Urothelium cell line (cell line): ENCODE results near the gene SRRM3.
"Not testable (repeated sequence)": the region's sequence is repeated elsewhere in the genome, so short reads cannot be mapped to it uniquely, and the experiment has no call there.

Experiments used
- DNase-seq: peaks from one replicate; pipeline ENCODE4 v3.0.0; 2011; ENCODE audit warnings: low spot score, mixed read lengths
- FAIRE-seq: peaks from 2 replicates; lab custom pipeline; 2011; peaks lifted over from hg19 to GRCh38; lab: Jason Lieb, UNC

The SRRM3 gene

DNA sequence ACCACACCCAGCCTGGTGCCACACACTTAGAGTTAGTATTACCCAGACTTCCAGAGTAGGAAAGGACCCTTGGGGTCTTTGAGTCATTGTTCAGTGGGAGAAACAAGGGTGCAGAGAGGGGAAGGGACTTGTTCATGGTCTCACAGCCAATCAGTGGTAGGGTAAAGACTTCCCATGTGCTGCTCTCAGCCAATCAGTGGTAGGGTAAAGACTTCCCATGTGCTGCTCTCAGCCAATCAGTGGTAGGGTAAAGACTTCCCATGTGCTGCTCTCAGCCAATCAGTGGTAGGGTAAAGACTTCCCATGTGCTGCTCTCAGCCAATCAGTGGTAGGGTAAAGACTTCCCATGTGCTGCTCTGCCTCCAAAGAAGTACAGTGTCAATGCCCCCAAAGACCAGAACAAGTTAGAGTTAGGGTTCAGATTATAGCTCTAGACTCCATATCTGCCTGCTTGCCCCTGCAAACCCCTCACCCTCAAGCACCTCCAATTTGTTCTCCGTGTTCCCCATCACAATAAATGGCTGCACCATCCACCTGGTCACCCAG is 25.3 kb downstream of the SRRM3 start:
- not testable (repeated sequence) for DNase-seq, FAIRE-seq

DNA sequence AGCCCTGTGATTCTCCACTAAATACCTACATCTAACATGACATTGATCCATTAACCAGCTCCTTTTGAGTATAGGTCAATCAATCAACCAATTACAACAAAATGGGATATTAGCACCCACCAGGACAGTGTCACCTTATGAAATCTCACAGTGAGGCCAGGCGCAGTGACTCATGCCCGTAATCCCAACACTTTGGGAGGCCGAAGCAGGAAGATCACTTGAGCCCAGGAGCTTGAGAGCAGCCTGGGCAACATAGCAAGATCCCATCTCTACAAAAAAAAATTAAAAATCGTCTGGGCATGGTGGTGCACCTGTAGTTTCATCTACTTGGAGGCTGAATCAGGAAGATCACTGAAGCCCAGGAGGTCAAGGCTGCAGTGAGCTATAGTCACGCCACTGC is 28.5 kb downstream of the SRRM3 start:
- DNase-seq (no peak), FAIRE-seq (no peak)

DNA sequence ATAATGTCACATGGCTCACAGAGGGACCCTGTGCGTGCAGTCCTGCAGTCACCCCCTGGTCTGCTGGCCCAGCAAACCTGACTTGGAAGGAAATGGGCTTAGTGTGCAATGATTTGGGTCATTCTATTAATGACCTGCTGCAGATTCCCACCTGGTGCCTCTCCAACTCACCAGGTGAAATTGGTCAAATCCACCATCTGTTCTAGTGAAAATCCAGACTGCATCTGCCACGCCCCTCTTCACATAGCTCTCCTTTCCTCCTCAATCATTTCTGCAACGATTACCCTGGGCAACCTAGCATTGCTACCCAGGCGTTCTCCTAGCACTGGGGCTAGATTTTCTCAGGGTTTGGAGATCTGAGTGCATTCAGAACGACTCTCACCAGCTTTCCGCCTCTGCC is 29.4 kb downstream of the SRRM3 start:
- FAIRE-seq (no peak), DNase-seq (no peak)

DNA sequence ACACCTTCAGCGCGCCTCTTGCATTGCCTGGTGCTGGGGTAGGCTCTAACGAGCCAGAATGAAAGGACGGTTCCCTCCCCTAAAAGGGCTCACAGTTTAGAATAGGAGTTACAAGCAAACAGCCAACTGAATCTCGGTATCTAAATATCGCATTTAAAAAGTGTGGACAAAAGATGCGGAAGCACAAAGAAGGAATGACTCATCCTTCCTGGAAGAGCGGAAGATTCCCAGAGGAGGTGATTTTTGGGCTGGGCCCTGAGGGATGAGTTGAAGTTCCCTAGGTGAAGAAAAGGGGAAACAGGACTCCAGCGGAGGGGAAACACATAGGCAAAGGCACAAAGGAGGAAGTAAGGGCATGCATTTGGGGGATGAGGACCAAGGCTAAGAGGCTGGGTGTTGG is 29.9 kb downstream of the SRRM3 start:
- DNase-seq (no peak), FAIRE-seq (no peak)

DNA sequence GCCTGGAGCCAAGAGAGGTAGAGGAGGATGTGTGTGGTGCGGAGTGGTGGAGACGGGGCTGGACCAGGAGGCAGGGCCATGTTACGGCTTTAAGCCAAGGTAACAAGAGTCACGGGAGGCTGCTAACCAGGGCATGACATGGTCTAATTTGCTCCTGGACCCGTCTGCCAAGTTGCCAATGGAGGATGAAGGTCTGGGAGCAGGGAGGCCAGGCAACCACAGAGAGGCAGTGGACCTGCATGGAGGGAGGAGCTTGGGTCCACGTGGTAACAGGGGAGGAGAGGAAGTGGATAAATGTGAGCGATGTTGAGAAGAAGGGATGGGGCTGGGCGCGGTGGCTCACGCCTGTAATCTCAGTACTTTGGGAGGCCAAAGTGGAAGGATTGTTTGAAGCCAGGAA is 31.0 kb downstream of the SRRM3 start:
- FAIRE-seq = no peak
- DNase-seq = no peak

DNA sequence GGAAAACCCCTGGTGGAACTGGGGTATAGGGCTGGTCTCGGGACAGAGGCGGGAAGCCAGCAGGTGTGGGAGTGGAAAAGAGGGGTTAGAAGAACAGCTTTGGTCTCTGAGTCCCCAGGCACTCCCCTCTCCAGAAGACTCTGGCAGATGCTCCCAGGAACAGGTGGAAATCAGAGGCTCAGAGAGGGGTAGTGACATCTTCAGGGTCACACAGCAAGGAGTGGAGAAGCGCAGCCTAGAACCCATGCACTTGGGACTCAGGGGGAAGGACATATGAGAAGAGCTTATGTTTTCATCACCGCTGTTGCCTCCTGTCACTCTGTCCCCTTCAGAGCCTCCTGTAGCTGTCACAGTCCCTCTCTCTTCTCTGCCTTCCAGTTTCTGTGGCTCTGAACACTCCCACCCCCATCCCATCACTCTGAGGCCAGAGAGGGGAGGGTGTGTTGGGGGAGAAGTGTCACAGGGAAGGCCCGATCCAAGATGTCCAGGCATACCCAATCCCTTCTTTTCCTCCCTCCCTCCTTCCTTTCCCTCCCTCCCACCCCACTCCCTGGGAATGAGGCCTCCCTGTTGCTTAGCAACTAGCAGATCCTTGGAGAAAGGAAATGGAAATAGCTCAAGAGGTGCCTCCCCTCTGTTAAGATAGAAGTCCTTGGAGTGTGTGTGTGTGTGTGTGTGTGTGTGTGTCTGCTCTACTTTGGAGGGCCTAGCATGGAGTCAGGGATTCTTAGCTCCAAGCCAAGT is 32.0 kb downstream of the SRRM3 start:
- DNase-seq (no peak), FAIRE-seq (no peak)

DNA sequence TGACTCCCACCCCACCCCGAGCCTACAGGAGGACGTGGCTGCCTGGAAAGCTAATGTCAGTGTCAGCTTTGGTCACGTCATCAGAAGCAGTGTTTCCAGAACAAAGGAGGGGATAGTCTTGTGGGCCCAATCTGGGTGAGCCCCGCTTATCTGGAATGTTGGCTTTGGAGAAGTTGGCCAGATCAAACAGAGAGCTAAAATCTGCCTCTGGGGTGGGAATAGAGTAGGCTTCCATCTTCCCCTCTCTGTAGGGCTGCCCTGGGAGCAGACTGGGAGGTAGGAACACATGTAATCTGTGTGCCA is 32.5 kb downstream of the SRRM3 start:
- FAIRE-seq (no peak), DNase-seq (no peak)

DNA sequence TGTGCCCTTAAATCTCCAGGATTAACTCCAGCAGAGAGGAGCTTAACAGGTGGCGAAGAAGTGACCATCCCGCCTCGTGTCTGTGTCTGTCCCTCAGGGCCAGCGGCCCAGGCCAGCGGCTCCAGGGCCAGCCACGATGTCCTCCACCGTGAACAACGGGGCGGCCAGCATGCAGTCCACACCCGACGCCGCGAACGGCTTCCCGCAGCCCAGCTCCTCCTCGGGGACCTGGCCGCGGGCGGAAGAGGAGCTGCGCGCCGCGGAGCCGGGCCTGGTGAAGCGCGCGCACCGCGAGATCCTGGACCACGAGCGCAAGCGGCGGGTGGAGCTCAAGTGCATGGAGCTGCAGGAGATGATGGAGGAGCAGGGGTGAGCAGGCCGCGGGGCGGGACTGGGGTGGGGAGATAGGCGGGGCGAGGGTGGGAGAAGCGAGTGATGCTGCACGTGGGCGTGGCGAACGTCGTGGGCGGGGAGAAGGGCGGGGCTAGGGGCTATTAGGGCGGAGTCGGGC is 33.3 kb downstream of the SRRM3 start:
- FAIRE-seq (no peak), DNase-seq (no peak)

DNA sequence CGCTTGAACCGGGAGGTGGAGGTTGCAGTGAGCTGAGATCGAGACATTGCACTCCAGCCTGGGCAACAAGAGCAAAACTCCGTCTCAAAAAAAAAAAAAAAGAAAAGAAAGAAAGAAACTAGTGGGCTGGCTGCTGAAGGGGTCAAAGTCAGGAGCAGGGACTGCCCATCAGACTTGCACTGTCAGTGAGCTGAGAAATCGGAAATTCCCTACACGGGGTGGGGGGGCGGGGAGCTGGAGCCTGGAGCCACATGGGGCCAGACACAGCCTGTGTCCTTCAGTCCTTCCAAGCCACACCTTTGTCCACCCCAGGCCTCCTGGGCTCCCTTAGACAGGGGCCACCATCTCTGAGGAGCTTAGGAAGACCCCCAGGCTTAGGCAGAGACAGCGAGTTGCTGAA is 34.5 kb downstream of the SRRM3 start:
- FAIRE-seq (no peak), DNase-seq (no peak)

DNA sequence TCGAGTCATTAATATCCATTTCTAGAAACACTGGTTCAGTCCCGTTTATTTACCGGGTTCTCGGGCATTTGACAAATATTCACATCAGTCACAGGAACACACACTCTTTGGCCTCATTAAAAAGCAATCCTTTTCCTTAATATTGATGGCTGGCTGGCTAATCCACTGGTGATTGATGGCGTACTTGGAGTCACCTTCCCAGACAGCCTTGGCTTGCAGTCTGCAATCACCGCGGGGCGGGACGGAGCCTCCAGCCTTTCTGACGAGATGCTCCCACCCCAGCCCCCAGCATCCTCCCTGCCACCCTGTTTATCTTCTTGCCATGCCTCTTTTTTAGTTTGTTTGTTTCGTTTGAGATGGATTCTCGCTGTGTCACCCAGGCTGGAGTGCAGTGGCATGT is 36.6 kb downstream of the SRRM3 start:
- FAIRE-seq = no peak
- no peak for DNase-seq

DNA sequence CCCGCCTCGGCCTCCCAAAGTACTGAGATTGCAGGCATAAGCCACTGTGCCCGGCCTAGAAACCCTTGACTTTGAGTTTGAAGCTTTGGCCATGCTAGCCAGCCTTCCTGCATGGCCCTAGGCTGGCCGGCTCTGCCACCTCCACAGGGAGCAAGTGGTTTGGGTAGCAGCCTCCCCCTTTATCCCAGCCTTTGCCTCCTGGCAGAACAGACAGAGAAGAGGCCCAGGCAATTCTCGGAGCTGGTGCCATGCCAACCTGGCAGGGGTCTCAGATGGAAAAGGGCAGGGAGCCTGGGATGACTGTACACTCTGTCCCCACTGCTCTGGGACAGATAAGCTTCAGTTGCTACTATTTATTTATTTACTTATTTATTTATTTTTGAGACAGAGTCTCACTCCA is 39.4 kb downstream of the SRRM3 start:
- DNase-seq (no peak), FAIRE-seq (no peak)

DNA sequence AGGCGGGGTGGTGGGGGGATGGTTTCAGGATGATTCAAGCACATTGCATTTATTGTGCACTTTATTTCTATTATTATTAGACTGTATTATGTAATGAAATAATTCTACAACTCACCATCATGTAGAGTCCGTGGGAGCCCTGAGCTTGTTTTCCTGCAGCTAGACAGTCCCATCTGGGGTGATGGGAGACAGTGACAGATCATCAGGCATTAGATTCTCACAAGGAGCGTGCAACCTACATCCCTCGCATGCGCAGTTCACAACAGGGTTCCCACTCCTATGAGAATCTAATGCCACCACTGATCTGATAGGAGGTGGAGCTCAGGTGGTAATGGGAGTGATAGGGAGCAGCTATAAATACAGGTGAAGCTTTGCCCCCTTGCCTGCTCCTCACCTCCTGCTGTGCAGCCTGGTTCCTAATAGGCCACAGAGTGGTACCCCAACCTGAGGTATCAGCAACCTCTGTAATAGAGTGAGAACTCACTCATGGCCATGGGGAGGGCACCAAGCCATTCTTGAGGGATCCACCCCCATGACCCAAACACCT is 40.9 kb downstream of the SRRM3 start:
- DNase-seq, FAIRE-seq: not testable (repeated sequence)

DNA sequence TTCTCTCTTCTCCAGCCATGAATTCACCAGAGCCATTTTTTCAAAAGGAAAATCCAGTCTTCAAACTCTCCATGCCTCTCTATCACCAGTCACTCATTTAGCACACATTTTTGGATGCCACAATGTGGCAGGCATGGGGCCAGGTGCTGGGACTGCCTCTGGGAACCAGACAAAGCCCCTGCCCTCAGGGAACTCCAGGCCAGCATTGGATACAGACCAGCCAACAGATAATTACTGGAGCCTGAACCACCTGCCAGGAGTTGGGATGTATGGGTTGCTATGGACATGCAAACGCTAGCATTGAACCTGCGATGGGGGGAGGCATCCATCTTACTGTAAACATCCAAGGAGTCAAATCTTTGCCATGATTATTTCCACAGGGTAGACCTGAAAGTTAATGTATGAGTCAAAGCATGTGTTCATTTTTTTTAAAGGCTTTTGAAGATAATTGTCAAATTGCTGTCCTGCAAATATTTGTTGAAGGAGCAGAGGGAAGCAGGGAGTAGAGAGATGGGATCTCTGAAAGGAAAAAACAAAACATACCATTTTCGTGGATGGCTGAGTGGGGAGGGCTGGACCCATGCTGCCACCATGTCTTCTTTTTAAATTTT is 43.2 kb downstream of the SRRM3 start:
- FAIRE-seq = no peak
- DNase-seq = no peak

DNA sequence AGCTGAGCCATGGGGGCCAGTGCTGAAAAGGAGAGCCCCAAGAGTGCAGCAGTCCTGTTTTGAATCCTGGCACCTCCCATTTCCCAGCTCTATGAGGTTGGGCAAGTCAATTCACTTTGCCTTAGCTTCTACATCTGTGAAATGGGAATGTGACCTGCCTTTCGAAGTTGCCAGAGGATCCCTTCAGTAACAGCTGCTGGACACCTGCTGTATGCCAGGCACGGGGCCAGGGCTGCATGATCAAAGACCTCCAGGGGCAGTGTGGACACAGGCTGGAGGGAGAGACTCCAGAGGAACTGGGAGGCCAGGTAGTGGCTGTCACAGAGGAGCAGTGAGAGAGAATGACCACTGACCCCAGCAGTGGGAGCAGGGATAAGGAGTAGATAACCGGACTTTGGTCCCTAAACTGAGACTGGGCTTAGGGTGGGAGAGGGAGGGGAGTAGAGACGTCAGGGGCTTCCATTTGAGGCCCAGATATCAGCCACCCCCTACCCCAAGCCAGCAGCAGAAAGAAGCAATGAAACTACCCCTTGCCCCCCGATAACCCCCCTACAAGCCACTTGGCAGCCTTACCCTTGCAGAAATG is 45.2 kb downstream of the SRRM3 start:
- DNase-seq (no peak), FAIRE-seq (no peak)

DNA sequence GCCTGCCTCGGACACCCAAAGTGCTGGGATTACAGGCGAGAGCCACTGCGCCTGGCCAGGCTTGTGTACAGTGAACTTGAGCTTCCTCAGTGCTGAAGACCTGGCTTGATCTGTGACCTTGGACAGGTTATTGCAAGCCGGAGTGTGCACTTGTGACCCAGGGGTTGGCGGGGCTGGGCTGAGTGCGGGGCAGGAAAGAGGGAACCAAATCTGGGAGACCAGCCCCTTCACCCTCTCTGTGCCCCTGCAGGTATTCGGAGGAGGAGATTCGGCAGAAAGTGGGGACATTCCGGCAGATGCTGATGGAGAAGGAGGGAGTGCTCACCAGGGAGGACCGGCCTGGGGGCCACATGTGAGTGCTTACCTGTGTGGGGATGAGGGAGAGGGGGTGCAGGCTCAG is 46.2 kb downstream of the SRRM3 start:
- no peak for FAIRE-seq

DNA sequence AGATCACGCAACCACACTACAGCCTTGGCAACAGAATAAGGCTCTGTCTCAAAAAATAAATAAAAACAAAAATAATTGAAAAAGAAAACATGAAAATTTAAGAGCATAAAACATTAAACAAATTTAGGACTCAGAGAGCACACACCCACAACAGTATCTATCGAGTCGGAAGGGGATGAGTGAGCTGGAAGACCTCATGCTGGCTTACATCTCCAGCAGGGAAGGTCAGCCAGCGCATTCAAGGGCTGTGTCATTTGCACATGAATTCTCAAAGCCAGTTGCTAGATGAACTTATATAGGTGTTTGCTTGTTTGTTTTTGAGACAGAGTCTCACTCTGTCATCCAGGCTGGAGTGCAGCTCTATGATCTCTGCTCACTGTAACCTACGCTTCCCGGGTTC is 50.3 kb downstream of the SRRM3 start:
- FAIRE-seq = no peak
- DNase-seq = no peak

More for the DNA sequence above, 46.2 kb downstream of the SRRM3 start:
- DNase-seq = no peak

DNA sequence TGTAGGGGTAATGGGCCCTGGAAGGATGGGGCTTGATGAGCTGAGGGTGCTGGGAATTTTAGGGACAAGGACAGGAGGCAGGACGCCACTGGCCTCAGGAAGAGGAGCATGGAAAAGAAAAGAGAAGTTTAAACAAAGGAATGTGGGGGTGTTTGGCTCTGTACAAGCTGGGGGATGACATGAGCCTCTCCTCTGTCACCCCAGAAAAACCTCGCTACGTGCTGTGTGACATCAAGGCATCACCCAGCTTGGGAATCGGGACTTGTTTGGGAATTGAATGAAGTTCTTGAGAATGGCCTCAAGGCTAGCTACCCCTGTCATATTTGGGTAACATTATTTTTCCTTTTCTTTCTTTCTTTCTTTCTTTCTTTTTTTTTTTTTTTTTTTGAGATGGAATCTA is 53.1 kb downstream of the SRRM3 start:
- DNase-seq (no peak), FAIRE-seq (no peak)

DNA sequence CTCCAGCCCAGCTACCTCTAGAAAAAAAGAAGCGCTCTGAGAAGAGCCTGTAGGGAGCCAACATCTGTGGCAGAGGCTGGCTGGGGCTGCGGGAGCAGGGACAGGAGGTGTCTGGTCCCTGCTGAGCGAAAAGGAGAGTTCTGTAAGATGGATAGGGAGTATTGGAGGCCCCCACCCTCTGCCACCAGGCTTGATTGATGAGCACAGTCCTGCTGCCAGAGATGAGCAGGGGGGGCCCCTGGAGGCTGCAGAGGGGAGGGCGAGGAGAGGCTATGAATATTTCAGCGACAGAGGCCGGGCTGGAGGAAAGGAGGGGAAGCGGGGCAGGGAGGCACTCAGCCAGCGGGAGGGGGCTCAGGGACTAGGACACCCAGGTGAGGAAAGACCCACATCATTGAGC is 56.3 kb downstream of the SRRM3 start:
- DNase-seq (peak; percentile 23), FAIRE-seq (no peak)

DNA sequence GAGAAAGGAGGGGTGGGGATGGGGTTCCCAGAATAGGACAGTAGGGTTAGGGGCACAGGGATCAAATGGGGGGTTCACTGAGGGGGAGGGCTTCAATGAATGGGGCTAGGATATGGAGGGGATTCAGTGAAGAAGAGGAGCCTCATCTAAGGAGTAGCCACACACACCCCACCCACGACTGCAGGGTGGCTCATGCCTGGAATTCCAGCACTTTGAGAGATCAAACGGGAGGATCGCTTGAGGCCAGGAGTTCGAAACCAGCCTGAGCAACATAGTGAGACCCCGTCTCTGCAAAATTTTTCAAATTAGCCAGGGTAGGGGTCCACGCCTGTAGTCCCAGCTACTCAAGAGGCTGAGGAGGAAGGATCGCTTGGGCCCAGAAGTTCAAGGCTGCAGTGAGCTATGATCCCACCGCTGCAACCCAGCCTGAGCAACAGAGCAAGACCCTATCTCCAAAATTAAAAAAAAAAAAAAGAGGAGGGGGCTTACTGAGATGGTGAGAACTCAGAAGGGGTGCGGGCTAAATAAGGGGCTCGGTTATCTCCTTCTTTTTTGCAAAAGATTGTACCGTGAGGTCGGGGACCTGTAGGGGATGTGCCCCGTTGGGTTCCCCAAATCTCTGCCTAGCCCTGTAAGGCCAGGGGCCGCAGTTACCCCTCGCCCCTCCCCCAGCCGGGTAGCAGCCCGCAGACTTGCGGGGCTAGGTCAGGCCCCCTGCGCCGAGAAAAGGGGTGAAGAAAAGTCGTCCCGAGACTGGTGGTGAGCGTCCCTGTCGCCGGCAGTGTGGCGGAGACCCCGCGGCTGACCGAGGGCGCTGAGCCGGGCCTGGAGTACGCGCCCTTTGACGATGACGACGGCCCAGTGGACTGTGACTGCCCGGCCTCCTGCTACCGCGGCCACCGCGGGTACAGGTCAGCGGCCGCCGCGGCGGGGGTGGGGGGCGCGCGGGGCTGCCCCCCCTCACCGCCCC is 57.7 kb downstream of the SRRM3 start:
- FAIRE-seq (no peak), DNase-seq (no peak)

DNA sequence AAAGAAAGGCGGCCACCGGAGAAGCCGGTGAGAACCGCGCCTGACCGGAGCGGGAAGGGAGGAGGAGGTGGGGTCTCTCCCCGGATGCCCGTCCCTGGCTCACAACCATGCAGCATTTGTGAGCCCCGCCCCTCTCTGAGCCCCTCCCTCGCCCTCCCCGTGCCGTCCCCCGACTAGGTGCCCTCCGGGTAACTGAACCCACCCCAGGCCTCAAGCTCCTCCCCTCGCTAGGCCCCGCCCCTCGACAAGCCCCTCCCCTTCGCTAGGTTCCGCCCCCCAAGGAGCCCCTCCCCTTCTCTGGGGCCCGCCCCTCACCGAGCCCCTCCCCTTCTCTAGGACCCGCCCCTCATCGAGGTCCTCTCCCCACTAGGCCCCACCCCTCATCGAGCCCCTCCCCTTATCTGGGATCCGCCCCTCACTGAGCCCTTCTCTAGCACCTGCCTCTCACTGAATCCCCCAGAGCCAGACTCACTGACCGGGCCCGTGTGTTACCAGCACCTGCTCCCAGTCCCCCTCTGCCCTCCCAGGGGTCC is 58.5 kb downstream of the SRRM3 start:
- peak; percentile 81 for DNase-seq
- FAIRE-seq = no peak
